ENCODE data around the gene GPRC5B.

The GPRC5B gene

GRCh38 chr16:19842426-19843157 lies 42.1 kb downstream of the GPRC5B start:
- DNase-seq: no peak

- no peak for DNase-seq
Measured at GRCh38 chr16:19841184-19841583, 43.5 kb downstream of the GPRC5B start.

GRCh38 chr16:19840524-19841110 lies 44.0 kb downstream of the GPRC5B start:
- DNase-seq: no peak

GRCh38 chr16:19837984-19838707 lies 46.5 kb downstream of the GPRC5B start:
- no peak for DNase-seq

- no peak for DNase-seq
Measured at GRCh38 chr16:19837331-19837980, 47.2 kb downstream of the GPRC5B start.

GRCh38 chr16:19835968-19836421 lies 48.7 kb downstream of the GPRC5B start:
- no peak for DNase-seq

- DNase-seq: no peak
Measured at GRCh38 chr16:19835196-19835595, 49.5 kb downstream of the GPRC5B start.

GRCh38 chr16:19833581-19833980 lies 51.1 kb downstream of the GPRC5B start:
- DNase-seq: no peak

GRCh38 chr16:19833176-19833575 lies 51.5 kb downstream of the GPRC5B start:
- no peak for DNase-seq

- DNase-seq: no peak
Measured at GRCh38 chr16:19831678-19832077, 53.0 kb downstream of the GPRC5B start.

GRCh38 chr16:19830902-19831560 lies 53.6 kb downstream of the GPRC5B start:
- no peak for DNase-seq

- DNase-seq: no peak
Measured at GRCh38 chr16:19829844-19830692, 54.6 kb downstream of the GPRC5B start.

GRCh38 chr16:19824216-19824615 lies 60.4 kb downstream of the GPRC5B start:
- no peak for DNase-seq

- DNase-seq: no peak
Measured at GRCh38 chr16:19823322-19823721, 61.3 kb downstream of the GPRC5B start.

- no peak for DNase-seq
Measured at GRCh38 chr16:19822533-19822932, 62.1 kb downstream of the GPRC5B start.

GRCh38 chr16:19817875-19818274 lies 66.8 kb downstream of the GPRC5B start:
- no peak for DNase-seq

- no peak for DNase-seq
Measured at GRCh38 chr16:19817122-19817521, 67.5 kb downstream of the GPRC5B start.

- no peak for DNase-seq
Measured at GRCh38 chr16:19815418-19815817, 69.2 kb downstream of the GPRC5B start.

- DNase-seq: no peak
Measured at GRCh38 chr16:19812986-19813385, 71.7 kb downstream of the GPRC5B start.

- no peak for DNase-seq
Measured at GRCh38 chr16:19810817-19811731, 73.6 kb downstream of the GPRC5B start.

- no peak for DNase-seq
Measured at GRCh38 chr16:19809693-19810092, 75.0 kb downstream of the GPRC5B start.
